K562 (cell line): Measurements from ENCODE around the gene CTPS1. TPM values are rescaled to one million over a fixed set of nuclear protein-coding genes. Genes with fewer than 3 reads are reported as not detected.

ENCODE experiments used
- ARNT ChIP-seq, 2 experiments: fragments of 450-650 bp; IDR thresholded peaks; 2 replicates each; pipeline ENCODE4 v1.6.1; 2016; ENCODE audit warnings: mild to moderate bottlenecking in 1 of 2
- BHLHE40 ChIP-seq: IDR thresholded peaks from 2 replicates; pipeline ENCODE4 v1.6.1; 2011; ENCODE audit warnings: low read length, improper control_type of control experiment
- BMI1 ChIP-seq: fragments of 150-350 bp; IDR thresholded peaks from 2 replicates; pipeline ENCODE4 v1.6.1; 2014; ENCODE audit warnings: low read length
- DACH1 ChIP-seq: fragments of 450-650 bp; IDR thresholded peaks from 2 replicates; pipeline ENCODE4 v1.6.1; 2018; ENCODE audit not compliant: partially characterized antibody
- ELF1 ChIP-seq: fragments of 200-800 bp; sonication (Bioruptor generic); IDR thresholded peaks from 2 replicates; pipeline ENCODE4 v1.6.1; 2016; ENCODE audit warnings: missing genetic modification characterization, missing compliant biosample characterization
- GATA2 ChIP-seq: sonication (generic); formaldehyde crosslinking; IDR thresholded peaks from 2 replicates; pipeline ENCODE4 v1.4.0; 2020; ENCODE audit warnings: mild to moderate bottlenecking, missing genetic modification reagents
- HMGN3 ChIP-seq: IDR thresholded peaks from 2 replicates; pipeline ENCODE4 v1.6.1; 2011; ENCODE audit warnings: borderline replicate concordance, low read depth, mild to moderate bottlenecking, mixed read lengths, low read length; ENCODE audit not compliant: insufficient read length; ENCODE audit errors: extremely low read depth
- HNRNPL ChIP-seq: fragments of 200-400 bp; formaldehyde crosslinking; IDR thresholded peaks from 2 replicates; pipeline ENCODE4 v1.6.1; 2017; ENCODE audit warnings: low read depth, mild to moderate bottlenecking, low read length
- IRF2 ChIP-seq: sonication (generic); formaldehyde crosslinking; IDR thresholded peaks from 2 replicates; pipeline ENCODE4 v1.8.1; 2022; ENCODE audit warnings: mild to moderate bottlenecking, missing genetic modification reagents
- LCOR ChIP-seq: sonication (generic); formaldehyde crosslinking; IDR thresholded peaks from 2 replicates; pipeline ENCODE4 v1.8.0; 2022; ENCODE audit warnings: mild to moderate bottlenecking, missing genetic modification reagents
- MECOM ChIP-seq: fragments of 250-450 bp; sonication (Bioruptor Pico); IDR thresholded peaks from 2 replicates; pipeline ENCODE4 v1.8.0; 2022; ENCODE audit warnings: inconsistent platforms
- MYC ChIP-seq, 2 experiments: fragments of 250-450 bp in 1 of 2; sonication (Bioruptor Pico) in 1 of 2; IDR thresholded peaks; 2 replicates each; pipeline versions ENCODE4 v1.5.1 to v1.6.1; 2012 to 2021; ENCODE audit warnings: low read depth in 2 of 2, borderline replicate concordance in 1 of 2, improper control_type of control experiment in 1 of 2, low read length in 1 of 2, mild to moderate bottlenecking in 1 of 2, moderate library complexity in 1 of 2
- NBN ChIP-seq: fragments of 450-650 bp; IDR thresholded peaks from 2 replicates; pipeline ENCODE4 v1.6.1; 2016; ENCODE audit warnings: low read depth, mild to moderate bottlenecking
- NFYB ChIP-seq: IDR thresholded peaks from 2 replicates; pipeline ENCODE4 v1.6.1; 2011; ENCODE audit warnings: mild to moderate bottlenecking, moderate library complexity; ENCODE audit not compliant: insufficient read length; ENCODE audit errors: extremely low read depth
- NR2C2 ChIP-seq, 2 experiments: fragments of 200-800 bp in 1 of 2; sonication (Bioruptor generic) in 1 of 2; sonication (generic) in 1 of 2; formaldehyde crosslinking in 1 of 2; IDR thresholded peaks; 2 replicates each; pipeline versions ENCODE4 v1.6.1 to v1.8.0; 2016 to 2022; ENCODE audit warnings: mild to moderate bottlenecking in 1 of 2, missing compliant biosample characterization in 1 of 2, missing genetic modification characterization in 1 of 2, missing genetic modification reagents in 1 of 2
- NRF1 ChIP-seq, 2 experiments: fragments of 450-650 bp; IDR thresholded peaks in 1 of 2; conservative IDR thresholded peaks in 1 of 2; 2 replicates each; pipeline ENCODE4 v1.6.1; 2014; ENCODE audit warnings: mild to moderate bottlenecking in 2 of 2
- PYGO2 ChIP-seq: fragments of 450-650 bp; IDR thresholded peaks from 2 replicates; pipeline ENCODE4 v1.6.1; 2016; ENCODE audit warnings: mild to moderate bottlenecking, missing genetic modification characterization, moderate library complexity, missing compliant biosample characterization
- RCOR1 ChIP-seq, 2 experiments: IDR thresholded peaks; 2 replicates each; pipeline ENCODE4 v1.6.1; 2012; ENCODE audit warnings: low read depth in 2 of 2, low read length in 2 of 2, borderline replicate concordance in 1 of 2, improper control_type of control experiment in 1 of 2
- SIN3B ChIP-seq: fragments of 450-650 bp; IDR thresholded peaks from 2 replicates; pipeline ENCODE4 v1.6.1; 2017; ENCODE audit warnings: low read depth, mild to moderate bottlenecking, moderate library complexity
- SMAD3 ChIP-seq: fragments of 450-650 bp; formaldehyde crosslinking; conservative IDR thresholded peaks from 2 replicates; pipeline ENCODE4 v1.4.0; 2020; ENCODE audit warnings: mild to moderate bottlenecking
- TBL1XR1 ChIP-seq, 2 experiments: IDR thresholded peaks; 2 replicates each; pipeline ENCODE4 v1.6.1; 2012; ENCODE audit warnings: improper control_type of control experiment in 2 of 2, low read length in 2 of 2, mild to moderate bottlenecking in 1 of 2
- XRCC5 ChIP-seq: fragments of 200-400 bp; formaldehyde crosslinking; IDR thresholded peaks from 2 replicates; pipeline ENCODE4 v1.6.1; 2017; ENCODE audit warnings: low read depth, mild to moderate bottlenecking, low read length
- YBX1 ChIP-seq: fragments of 450-650 bp; IDR thresholded peaks from 2 replicates; pipeline ENCODE4 v1.7.1; 2016; ENCODE audit warnings: mild to moderate bottlenecking
- ZNF174 ChIP-seq: fragments of 250-450 bp; sonication (Bioruptor Pico); IDR thresholded peaks from 2 replicates; pipeline ENCODE4 v1.4.0; 2020; ENCODE audit warnings: mild to moderate bottlenecking
- ZNF274 ChIP-seq: IDR thresholded peaks from 2 replicates; pipeline ENCODE4 v1.6.1; 2011; ENCODE audit warnings: low read depth, mild to moderate bottlenecking, low read length, moderate library complexity, borderline replicate concordance
- ZNF41 ChIP-seq: fragments of 250-450 bp; sonication (Bioruptor Pico); conservative IDR thresholded peaks from 2 replicates; pipeline ENCODE4 v1.4.0; 2020; ENCODE audit warnings: mild to moderate bottlenecking
- polyA plus RNA-seq, 8 experiments: library from polyadenylated mRNA; depleted of rRNA in 4 of 8; stranded (reverse) in 5 of 8; unstranded in 3 of 8; fragments of >200 nt; fragmentation: Nextera tagmentation in 2 of 8; fragmentation: Illumina TruSeq in 1 of 8; extraction: Ambion mirVana in 2 of 8; extraction: Trizol in 1 of 8; gene quantifications; 2 replicates each; pipeline versions ENCODE4 v1.2.1 to v1.2.3, GENCODE V29; 2011 to 2014; ENCODE audit warnings: inconsistent platforms in 1 of 8, missing spikeins in 1 of 8
- total RNA-seq, 7 experiments: library from RNA; depleted of rRNA in 6 of 7; stranded (reverse); fragments of >200 nt in 6 of 7; fragmentation: Illumina TruSeq in 2 of 7; extraction: Trizol in 2 of 7; gene quantifications; 2 replicates each; pipeline versions ENCODE4 v1.2.1 to v1.2.3, GENCODE V29; 2011 to 2021; ENCODE audit warnings: low replicate concordance in 1 of 7
- TF ChIP-seq, protein P1 (sequence below): fragments of 450-650 bp; IDR thresholded peaks from 2 replicates; pipeline ENCODE4 v1.6.1; 2016; ENCODE audit warnings: antibody characterized with exemption
- TF ChIP-seq, protein P2 (sequence below): sonication (generic); formaldehyde crosslinking; IDR thresholded peaks from 2 replicates; pipeline ENCODE4 v1.9.0; 2022; ENCODE audit warnings: mild to moderate bottlenecking, missing genetic modification reagents

CTPS1 gene
- total and polyA plus RNA-seq, 9 of the 15 experiments (the other 6 are each of a cell fraction or from before 2014, with no cell fraction given): 44.4 to 164 (median 87.7) TPM

- TF ChIP-seq BMI1 (no peak), BHLHE40 (peak; percentile 100), ZNF174 (no peak), ARNT (IDR thresholded peaks at IDR 0.05) (peak; percentile 93 to 95), ZNF274 (no peak), NBN (peak; percentile 99), MECOM (peak; percentile 75; the same call in 1 of the 2 replicates), ZNF41 (CRISPR knock-in tag) (no peak; the same call in 1 of the 2 replicates), HNRNPL (0 out of 2 replicates have a peak, but pooled peaks have one; percentile 34), LCOR (peak; percentile 97), PYGO2 (peak; percentile 77), YBX1 (no peak), DACH1 (peak; percentile 99), ELF1 (peak; percentile 40; the same call in 1 of the 2 replicates), TBL1XR1 (IDR thresholded peaks at IDR 0.05; ENCODE audit: low read length in 2 of 2) (peak; percentile 73 to 93), GATA2 (peak; percentile 98), SMAD3 (peak; percentile 77; the same call in 1 of the 2 replicates), NRF1 (conservative IDR thresholded peaks at IDR 0.05 in 1 of 2, IDR thresholded peaks at IDR 0.05 in 1 of 2) (peak; percentile 46 to 47; a peak in 2 of 4 replicates), HMGN3 (peak; percentile 91), IRF2 (CRISPR knock-in tag) (no peak), XRCC5 (peak; percentile 78; the same call in 1 of the 2 replicates), RCOR1 (IDR thresholded peaks at IDR 0.05; ENCODE audit: borderline replicate concordance in 1 of 2, low read depth in 2 of 2, low read length in 2 of 2) (peak; percentile 99 to 100), NR2C2 (CRISPR knock-in tag; IDR thresholded peaks at IDR 0.05) (no peak), NR2C2 (tag; IDR thresholded peaks at IDR 0.05) (peak; percentile 40; the same call in 1 of the 2 replicates), MYC (IDR thresholded peaks at IDR 0.05; ENCODE audit: low read depth, low read length) (peak; percentile 98), MYC (CRISPR knock-in tag; IDR thresholded peaks at IDR 0.05; ENCODE audit: borderline replicate concordance, low read depth) (no peak), NFYB (peak; percentile 31), SIN3B (no peak; the same call in 1 of the 2 replicates)
- TF ChIP-seq, protein P1, sequence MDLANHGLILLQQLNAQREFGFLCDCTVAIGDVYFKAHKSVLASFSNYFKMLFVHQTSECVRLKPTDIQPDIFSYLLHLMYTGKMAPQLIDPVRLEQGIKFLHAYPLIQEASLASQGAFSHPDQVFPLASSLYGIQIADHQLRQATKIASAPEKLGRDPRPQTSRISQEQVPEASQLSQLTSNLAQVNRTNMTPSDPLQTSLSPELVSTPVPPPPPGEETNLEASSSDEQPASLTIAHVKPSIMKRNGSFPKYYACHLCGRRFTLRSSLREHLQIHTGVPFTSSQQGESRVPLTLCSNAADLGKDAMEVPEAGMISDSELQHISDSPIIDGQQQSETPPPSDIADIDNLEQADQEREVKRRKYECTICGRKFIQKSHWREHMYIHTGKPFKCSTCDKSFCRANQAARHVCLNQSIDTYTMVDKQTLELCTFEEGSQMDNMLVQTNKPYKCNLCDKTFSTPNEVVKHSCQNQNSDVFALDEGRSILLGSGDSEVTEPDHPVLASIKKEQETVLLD: peak; percentile 46; the same call in 1 of the 2 replicates
- TF ChIP-seq, protein P2, sequence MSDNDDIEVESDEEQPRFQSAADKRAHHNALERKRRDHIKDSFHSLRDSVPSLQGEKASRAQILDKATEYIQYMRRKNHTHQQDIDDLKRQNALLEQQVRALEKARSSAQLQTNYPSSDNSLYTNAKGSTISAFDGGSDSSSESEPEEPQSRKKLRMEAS (CRISPR knock-in tag): peak; percentile 99
These were observed 24.2 kb downstream of the CTPS1 start (continued) for GRCh38 chr1:41003640-41004220.
